ENCODE data around the gene PIGT. TPM values are rescaled to one million over a fixed set of nuclear protein-coding genes. Genes with fewer than 3 reads are reported as not detected.

PIGT gene
- total and polyA plus RNA-seq, 2 donors (not counting 1 experiment from before 2014, with no cell fraction given), result 25.8 to 53.9 TPM

DNA sequence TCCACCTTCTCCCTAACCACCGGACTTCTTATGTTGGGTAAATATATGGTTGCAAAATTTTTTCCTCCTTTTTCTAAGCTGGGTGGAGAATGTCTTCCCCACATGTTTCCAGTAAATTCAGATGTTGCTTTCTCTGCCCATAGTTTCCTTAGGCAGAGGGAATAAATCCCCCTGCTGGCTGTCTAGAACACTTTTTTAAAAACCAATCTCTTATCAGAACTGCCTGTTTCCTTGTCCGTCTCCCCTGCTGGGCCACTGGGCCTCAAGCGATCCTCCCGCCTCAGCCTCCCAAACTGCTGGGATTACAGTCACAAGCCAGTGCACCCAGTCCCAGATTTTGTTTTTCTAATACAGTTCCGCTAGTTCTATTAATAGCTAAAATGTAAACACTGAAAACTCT is 43.7 kb downstream of the PIGT start:
- Histone ChIP-seq H3K4me2 (ENCODE audit: extremely low read depth, insufficient read depth, low read length) (no peak overlapping the region), H3K9ac (ENCODE audit: insufficient read depth, low read length) (no peak overlapping the region), H3K79me2 (ENCODE audit: control insufficient read depth, insufficient read depth, low read length) (no peaks in the 10 kb centered on the region), H4K20me1 (ENCODE audit: control insufficient read depth, extremely low read depth, insufficient read depth, low read length) (no peaks in the 10 kb centered on the region), H3K4me3 (replicated peaks in 1 of 4; ENCODE audit: control extremely low read depth in 1 of 4, insufficient read depth in 1 of 4, low read depth in 3 of 4, low read length in 4 of 4) (no peak overlapping the region), H3K36me3 (ENCODE audit: control insufficient read depth, insufficient read depth, low read length) (no peaks in the 10 kb centered on the region), H3K27me3 (ENCODE audit: control insufficient read depth, insufficient read depth, low read length) (peaks cover 2% of the 10 kb centered on the region), H3K4me1 (ENCODE audit: control insufficient read depth, extremely low read depth, insufficient read depth, low read length) (no peaks in the 10 kb centered on the region), H2AFZ (ENCODE audit: low read length) (no peak overlapping the region), H3K27ac (ENCODE audit: insufficient read depth, low read length) (no peak overlapping the region), H3K9me3 (ENCODE audit: control insufficient read depth, insufficient read depth, low read depth, low read length) (no peaks in the 10 kb centered on the region)
- TF ChIP-seq, protein P1, sequence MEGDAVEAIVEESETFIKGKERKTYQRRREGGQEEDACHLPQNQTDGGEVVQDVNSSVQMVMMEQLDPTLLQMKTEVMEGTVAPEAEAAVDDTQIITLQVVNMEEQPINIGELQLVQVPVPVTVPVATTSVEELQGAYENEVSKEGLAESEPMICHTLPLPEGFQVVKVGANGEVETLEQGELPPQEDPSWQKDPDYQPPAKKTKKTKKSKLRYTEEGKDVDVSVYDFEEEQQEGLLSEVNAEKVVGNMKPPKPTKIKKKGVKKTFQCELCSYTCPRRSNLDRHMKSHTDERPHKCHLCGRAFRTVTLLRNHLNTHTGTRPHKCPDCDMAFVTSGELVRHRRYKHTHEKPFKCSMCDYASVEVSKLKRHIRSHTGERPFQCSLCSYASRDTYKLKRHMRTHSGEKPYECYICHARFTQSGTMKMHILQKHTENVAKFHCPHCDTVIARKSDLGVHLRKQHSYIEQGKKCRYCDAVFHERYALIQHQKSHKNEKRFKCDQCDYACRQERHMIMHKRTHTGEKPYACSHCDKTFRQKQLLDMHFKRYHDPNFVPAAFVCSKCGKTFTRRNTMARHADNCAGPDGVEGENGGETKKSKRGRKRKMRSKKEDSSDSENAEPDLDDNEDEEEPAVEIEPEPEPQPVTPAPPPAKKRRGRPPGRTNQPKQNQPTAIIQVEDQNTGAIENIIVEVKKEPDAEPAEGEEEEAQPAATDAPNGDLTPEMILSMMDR (conservative IDR thresholded peaks at IDR 0.05 in 1 of 2, IDR thresholded peaks at IDR 0.05 in 1 of 2; ENCODE audit: low read depth in 1 of 2, low read length in 2 of 2), result peak in 1 of 2 donors; percentile 23
- TF ChIP-seq EZH2 (IDR thresholded peaks at IDR 0.05; ENCODE audit: low read length, missing control alignments), result no peak
- DNase-seq (ENCODE audit: low read depth in 2 of 2), result no peak

DNA sequence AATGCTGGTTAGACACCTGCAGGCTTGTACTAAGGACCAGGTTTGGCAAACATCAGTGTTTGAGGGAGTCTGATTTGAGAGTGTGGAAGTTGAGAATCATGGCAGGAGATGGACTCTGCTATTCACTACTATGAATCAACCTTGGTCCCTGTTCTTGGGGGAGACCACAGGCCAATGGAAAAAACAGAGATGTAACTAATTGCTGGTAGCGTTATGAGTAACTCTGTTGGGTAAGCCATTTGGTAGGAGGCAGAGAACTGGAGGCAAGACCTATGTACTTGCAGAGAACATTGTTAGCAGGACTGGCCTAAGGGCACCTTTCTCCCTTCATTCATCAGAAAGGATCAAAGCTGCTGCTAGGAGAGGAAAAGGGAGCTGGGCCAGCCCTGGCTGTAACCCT is 45.3 kb downstream of the PIGT start:
- DNase-seq (ENCODE audit: low read depth in 2 of 2), result no peak
- peaks cover 2% of the 10 kb centered on the region for H3K27me3 ChIP-seq (ENCODE audit: control insufficient read depth, insufficient read depth, low read length)
- H3K79me2 ChIP-seq (ENCODE audit: control insufficient read depth, insufficient read depth, low read length), result no peaks in the 10 kb centered on the region
- no peaks in the 10 kb centered on the region for H3K36me3 ChIP-seq (ENCODE audit: control insufficient read depth, insufficient read depth, low read length)
- no peaks in the 10 kb centered on the region for H3K4me1 ChIP-seq (ENCODE audit: control insufficient read depth, extremely low read depth, insufficient read depth, low read length)
- no peak overlapping the region for H3K9ac ChIP-seq (ENCODE audit: insufficient read depth, low read length)
- TF ChIP-seq EZH2 (IDR thresholded peaks at IDR 0.05; ENCODE audit: low read length, missing control alignments), result no peak
- TF ChIP-seq, protein P1 (conservative IDR thresholded peaks at IDR 0.05 in 1 of 2, IDR thresholded peaks at IDR 0.05 in 1 of 2; ENCODE audit: low read depth in 1 of 2, low read length in 2 of 2), result no peak
- no peak overlapping the region for H3K4me3 ChIP-seq (replicated peaks in 1 of 4; ENCODE audit: control extremely low read depth in 1 of 4, insufficient read depth in 1 of 4, low read depth in 3 of 4, low read length in 4 of 4)
- H2AFZ ChIP-seq (ENCODE audit: low read length), result no peak overlapping the region
- H3K4me2 ChIP-seq (ENCODE audit: extremely low read depth, insufficient read depth, low read length), result no peak overlapping the region
- no peaks in the 10 kb centered on the region for H3K9me3 ChIP-seq (ENCODE audit: control insufficient read depth, insufficient read depth, low read depth, low read length)
- H4K20me1 ChIP-seq (ENCODE audit: control insufficient read depth, extremely low read depth, insufficient read depth, low read length), result no peaks in the 10 kb centered on the region
- no peak overlapping the region for H3K27ac ChIP-seq (ENCODE audit: insufficient read depth, low read length)

DNA sequence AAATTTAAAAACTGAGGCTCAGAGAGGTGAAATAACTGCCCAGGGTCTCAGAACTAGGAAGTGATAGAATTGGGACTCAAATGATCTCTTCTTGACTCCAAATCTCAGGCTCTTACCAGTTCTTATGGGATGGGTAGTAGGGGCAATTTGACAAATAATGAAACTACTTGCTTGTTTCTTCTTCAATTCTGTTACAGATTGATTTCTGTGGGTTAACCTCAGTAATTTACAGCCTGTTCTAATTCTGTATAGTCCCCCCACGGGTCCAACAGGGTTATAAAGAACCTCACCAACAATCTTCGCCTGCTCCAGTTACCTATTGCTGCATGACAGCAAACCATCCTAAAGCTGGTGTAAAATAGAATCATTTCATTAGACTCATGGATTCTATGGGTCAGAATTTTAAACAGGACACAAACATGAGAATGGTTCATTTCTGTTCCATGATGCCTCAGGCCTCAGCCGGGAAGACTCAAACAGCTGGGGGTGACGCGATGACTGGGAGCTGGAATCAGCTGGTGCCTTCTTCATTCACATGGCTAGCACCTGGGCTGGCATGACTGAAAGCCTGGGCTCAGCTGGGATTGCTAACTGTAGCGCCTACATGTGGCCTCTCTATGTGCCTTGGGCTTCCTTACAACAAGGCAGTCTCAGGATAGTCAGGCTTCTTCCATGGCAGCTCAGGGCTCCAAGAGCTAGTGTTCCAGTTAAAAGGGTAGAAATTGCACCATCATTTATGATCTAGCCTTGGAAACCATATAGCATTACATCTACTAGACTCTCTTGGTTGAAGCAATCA is 47.0 kb downstream of the PIGT start:
- H3K36me3 ChIP-seq (ENCODE audit: control insufficient read depth, insufficient read depth, low read length), result no peaks in the 10 kb centered on the region
- DNase-seq (ENCODE audit: low read depth in 2 of 2), result no peak

More for the DNA sequence above, 47.0 kb downstream of the PIGT start:
- H2AFZ ChIP-seq (ENCODE audit: low read length), result no peak overlapping the region
- H3K4me2 ChIP-seq (ENCODE audit: extremely low read depth, insufficient read depth, low read length), result no peak overlapping the region
- no peaks in the 10 kb centered on the region for H3K79me2 ChIP-seq (ENCODE audit: control insufficient read depth, insufficient read depth, low read length)
- no peaks in the 10 kb centered on the region for H3K4me1 ChIP-seq (ENCODE audit: control insufficient read depth, extremely low read depth, insufficient read depth, low read length)
- H4K20me1 ChIP-seq (ENCODE audit: control insufficient read depth, extremely low read depth, insufficient read depth, low read length), result no peaks in the 10 kb centered on the region
- H3K9me3 ChIP-seq (ENCODE audit: control insufficient read depth, insufficient read depth, low read depth, low read length), result no peaks in the 10 kb centered on the region
- H3K27ac ChIP-seq (ENCODE audit: insufficient read depth, low read length), result no peak overlapping the region
- H3K4me3 ChIP-seq (replicated peaks in 1 of 4; ENCODE audit: control extremely low read depth in 1 of 4, insufficient read depth in 1 of 4, low read depth in 3 of 4, low read length in 4 of 4), result no peak overlapping the region
- H3K27me3 ChIP-seq (ENCODE audit: control insufficient read depth, insufficient read depth, low read length), result peaks cover 6% of the 10 kb centered on the region
- TF ChIP-seq, protein P1 (conservative IDR thresholded peaks at IDR 0.05 in 1 of 2, IDR thresholded peaks at IDR 0.05 in 1 of 2; ENCODE audit: low read depth in 1 of 2, low read length in 2 of 2), result no peak
- no peak for TF ChIP-seq EZH2 (IDR thresholded peaks at IDR 0.05; ENCODE audit: low read length, missing control alignments)
- H3K9ac ChIP-seq (ENCODE audit: insufficient read depth, low read length), result no peak overlapping the region

Data from fibroblast of lung (primary cell).